GM10847 (cell line): Measurements from ENCODE around the gene BBC3.

Experiments used
- POLR2A ChIP-seq: IDR thresholded peaks from 2 replicates; pipeline ENCODE4 v1.6.1; 2011; ENCODE audit not compliant: insufficient read length; ENCODE audit errors: extremely low read depth

BBC3 gene

GRCh38 chr19:47230921-47231214 is at the start of gene BBC3:
Gene BBC3, minus strand, starts transcription at chr19:47231199. Its CDS starts 2,768 bp downstream, at chr19:47228431.
- no peak for TF ChIP-seq POLR2A

- no peak for TF ChIP-seq POLR2A
Observed at GRCh38 chr19:47280183-47280797, 49.3 kb upstream of the BBC3 start.

GRCh38 chr19:47275791-47276461 is 44.9 kb upstream of the BBC3 start:
- TF ChIP-seq POLR2A = no peak

GRCh38 chr19:47274891-47275761 is 44.1 kb upstream of the BBC3 start:
- TF ChIP-seq POLR2A = no peak

- peak; percentile 45 for TF ChIP-seq POLR2A
Observed at GRCh38 chr19:47274071-47274890, 43.3 kb upstream of the BBC3 start, which contains the start of gene INAFM1. Gene INAFM1, plus strand, starts transcription at chr19:47274885. Its CDS starts 35 bp downstream, at chr19:47274920.

GRCh38 chr19:47273313-47274070 is 42.5 kb upstream of the BBC3 start:
- peak; percentile 82 for TF ChIP-seq POLR2A

- TF ChIP-seq POLR2A = no peak
Observed at GRCh38 chr19:47272448-47273312, 41.7 kb upstream of the BBC3 start.

GRCh38 chr19:47271949-47272348 is 41.0 kb upstream of the BBC3 start:
- no peak for TF ChIP-seq POLR2A

- TF ChIP-seq POLR2A = no peak
Observed at GRCh38 chr19:47270408-47270807, 39.4 kb upstream of the BBC3 start.

GRCh38 chr19:47269596-47269995 is 38.6 kb upstream of the BBC3 start:
- no peak for TF ChIP-seq POLR2A

- TF ChIP-seq POLR2A = no peak
Observed at GRCh38 chr19:47268028-47268427, 37.0 kb upstream of the BBC3 start.

- TF ChIP-seq POLR2A = no peak
Observed at GRCh38 chr19:47267350-47267759, 36.4 kb upstream of the BBC3 start.

GRCh38 chr19:47266401-47266941 is 35.5 kb upstream of the BBC3 start:
- no peak for TF ChIP-seq POLR2A

- no peak for TF ChIP-seq POLR2A
Observed at GRCh38 chr19:47264629-47265028, 33.6 kb upstream of the BBC3 start.

- TF ChIP-seq POLR2A = no peak
Observed at GRCh38 chr19:47260476-47260875, 29.5 kb upstream of the BBC3 start.
